Measurements from ENCODE around the gene TRPM3.
A peak's percentile ranks its signal among the peaks of the same experiment; 100 is the strongest.

The TRPM3 gene

DNA sequence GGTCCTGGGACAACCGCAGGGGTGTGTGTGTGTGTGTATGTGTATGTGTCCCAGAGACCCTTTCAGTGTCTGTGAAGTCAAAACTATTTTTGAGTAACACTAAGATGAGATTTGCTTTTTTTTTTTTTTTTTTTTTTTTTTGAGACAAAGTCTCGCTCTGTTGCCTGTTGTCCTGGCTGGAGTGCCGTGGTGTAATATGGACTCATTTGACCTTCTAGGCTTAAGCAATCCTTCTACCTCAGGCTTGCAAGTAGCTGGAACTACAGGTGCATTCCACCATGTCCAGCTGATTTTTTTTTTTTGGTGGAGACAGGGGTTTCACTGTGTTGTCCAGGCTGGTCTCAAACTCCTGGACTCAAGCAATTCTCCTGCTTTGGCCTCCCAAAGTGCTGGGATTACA, 609.6 kb downstream of the TRPM3 start:
- Mint-ChIP-seq H3K4me3 (no peak overlapping the region), H3K27me3 (ENCODE audit: low read depth, poor library complexity) (no peaks in the 10 kb centered on the region), H3K9me3 (no peaks in the 10 kb centered on the region), H3K27ac (no peak overlapping the region), H3K36me3 (ENCODE audit: low read depth) (no peaks in the 10 kb centered on the region), H3K4me1 (peaks cover 19% of the 10 kb centered on the region)
- TF ChIP-seq CTCF (IDR thresholded peaks at IDR 0.05), result no peak
- DNase-seq, result no peak

GRCh38 chr9:70510157-70510770, 611.2 kb downstream of the TRPM3 start:
- peaks cover 26% of the 10 kb centered on the region for H3K4me1 Mint-ChIP-seq
- H3K27me3 Mint-ChIP-seq (ENCODE audit: low read depth, poor library complexity), result no peaks in the 10 kb centered on the region
- no peak overlapping the region for H3K4me3 Mint-ChIP-seq
- peak; percentile 39 for DNase-seq
- H3K9me3 Mint-ChIP-seq, result no peaks in the 10 kb centered on the region
- H3K27ac Mint-ChIP-seq, result no peak overlapping the region
- TF ChIP-seq CTCF (IDR thresholded peaks at IDR 0.05), result peak; percentile 43
- no peaks in the 10 kb centered on the region for H3K36me3 Mint-ChIP-seq (ENCODE audit: low read depth)

GRCh38 chr9:70506159-70506558, 615.3 kb downstream of the TRPM3 start:
- Mint-ChIP-seq H3K27ac (no peak overlapping the region), H3K4me3 (no peak overlapping the region), H3K9me3 (no peaks in the 10 kb centered on the region), H3K4me1 (peaks cover 15% of the 10 kb centered on the region), H3K36me3 (ENCODE audit: low read depth) (no peaks in the 10 kb centered on the region), H3K27me3 (ENCODE audit: low read depth, poor library complexity) (no peaks in the 10 kb centered on the region)
- DNase-seq, result no peak
- no peak for TF ChIP-seq CTCF (IDR thresholded peaks at IDR 0.05)

- TF ChIP-seq CTCF (IDR thresholded peaks at IDR 0.05), result no peak
- no peaks in the 10 kb centered on the region for H3K9me3 Mint-ChIP-seq
- H3K36me3 Mint-ChIP-seq (ENCODE audit: low read depth), result no peaks in the 10 kb centered on the region
- no peak overlapping the region for H3K27ac Mint-ChIP-seq
- H3K4me1 Mint-ChIP-seq, result peaks cover 18% of the 10 kb centered on the region
- no peak for DNase-seq
- H3K4me3 Mint-ChIP-seq, result no peak overlapping the region
- H3K27me3 Mint-ChIP-seq (ENCODE audit: low read depth, poor library complexity), result no peaks in the 10 kb centered on the region
Observed at GRCh38 chr9:70504834-70505233, 616.6 kb downstream of the TRPM3 start.

DNA sequence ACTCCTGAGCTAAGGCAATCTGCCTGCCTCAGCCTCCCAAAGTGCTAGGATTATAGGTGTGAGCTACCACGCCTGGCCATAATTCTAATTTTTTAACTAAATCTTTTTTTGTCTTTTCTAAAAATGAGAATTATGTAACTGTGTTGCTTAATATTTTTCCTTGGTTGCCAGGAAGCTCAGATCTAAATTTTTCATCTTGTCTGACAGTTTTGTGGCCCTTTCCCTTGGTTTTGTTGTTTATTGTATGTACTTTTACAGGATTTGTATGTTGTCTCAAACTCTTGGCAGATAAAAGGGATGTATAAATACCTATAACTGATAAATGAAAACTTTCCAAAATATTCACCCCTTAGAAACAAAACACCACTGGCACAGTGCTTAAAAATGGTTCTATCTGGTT, 618.7 kb downstream of the TRPM3 start:
- Mint-ChIP-seq H3K27ac (no peak overlapping the region), H3K27me3 (ENCODE audit: low read depth, poor library complexity) (peaks cover 4% of the 10 kb centered on the region), H3K36me3 (ENCODE audit: low read depth) (no peaks in the 10 kb centered on the region), H3K9me3 (no peaks in the 10 kb centered on the region), H3K4me3 (no peak overlapping the region), H3K4me1 (peaks cover 18% of the 10 kb centered on the region)
- DNase-seq, result no peak
- TF ChIP-seq CTCF (IDR thresholded peaks at IDR 0.05), result no peak

DNA sequence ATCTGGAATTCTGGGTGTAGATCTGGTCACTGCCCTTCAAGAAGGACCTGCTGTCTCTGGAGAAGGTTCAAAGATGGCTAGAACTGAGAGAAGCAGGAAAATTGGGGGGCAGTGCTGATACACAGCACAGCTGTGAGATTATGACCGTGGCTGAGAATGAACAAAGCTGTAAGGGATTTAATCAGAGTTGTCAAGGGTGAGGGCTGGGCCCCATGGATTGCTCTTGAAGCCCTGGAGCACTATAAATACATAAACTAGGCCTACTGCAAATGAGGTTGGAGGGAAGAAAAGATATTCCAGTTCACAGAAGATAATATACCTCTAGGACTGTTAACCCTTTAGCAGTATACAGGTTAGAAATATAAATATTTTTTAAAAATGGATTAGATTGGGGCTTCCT, 620.6 kb downstream of the TRPM3 start:
- no peak overlapping the region for H3K27ac Mint-ChIP-seq
- no peaks in the 10 kb centered on the region for H3K9me3 Mint-ChIP-seq

More for the DNA sequence above, 620.6 kb downstream of the TRPM3 start:
- no peak for DNase-seq
- Mint-ChIP-seq H3K4me3 (no peak overlapping the region), H3K4me1 (peaks cover 12% of the 10 kb centered on the region), H3K27me3 (ENCODE audit: low read depth, poor library complexity) (peaks cover 10% of the 10 kb centered on the region), H3K36me3 (ENCODE audit: low read depth) (no peaks in the 10 kb centered on the region)
- TF ChIP-seq CTCF (IDR thresholded peaks at IDR 0.05), result no peak

All from nephron progenitor cell (in vitro differentiated cells).